ENCODE measurements around the gene MYL9. TPM values are rescaled to one million over a fixed set of nuclear protein-coding genes. Genes with fewer than 3 reads are reported as not detected.

The MYL9 gene
- polyA plus RNA-seq, 2 of the 4 experiments (the other 2 are of a cell fraction), result 2.2 to 29.5 TPM

DNA sequence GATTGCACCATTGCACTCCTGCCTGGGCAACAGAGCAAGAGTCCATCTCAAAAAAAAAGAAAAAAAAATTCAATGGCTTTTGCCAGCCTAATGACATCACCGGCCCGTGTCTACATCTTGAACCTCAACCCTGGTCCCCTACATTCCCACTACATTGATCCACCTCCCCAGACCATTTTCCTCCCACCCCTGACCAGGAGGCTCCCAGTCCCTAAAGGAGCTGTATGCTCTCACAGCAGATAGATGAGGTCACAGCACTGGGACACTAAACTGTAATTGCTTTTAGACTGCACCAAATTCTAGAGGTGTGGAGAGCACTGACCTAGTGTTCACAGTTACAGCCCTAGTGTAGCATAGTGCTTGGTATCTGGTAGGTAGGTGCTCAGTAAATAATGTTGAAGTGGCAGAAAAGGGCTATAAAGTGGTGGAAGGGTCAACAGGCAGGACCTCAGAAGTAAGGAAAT lies 42.7 kb downstream of the MYL9 start:
- Histone ChIP-seq H3K27ac (no peak overlapping the region), H3K4me2 (no peak overlapping the region), H3K9me3 (no peaks in the 10 kb centered on the region), H3K4me1 (no peaks in the 10 kb centered on the region), H3K4me3 (no peak overlapping the region)
- 84% methylated on average over 2 of the region's 2 CpGs for WGBS (ENCODE audit: missing lambda C conversion rate)
- DNase-seq (ENCODE audit: low read depth in 1 of 2, low spot score in 1 of 2), result no peak
- FAIRE-seq, result no peak
- POLR2A ChIA-PET, result no interaction called here
- ATAC-seq, result no peak
- TF ChIP-seq, protein P1, sequence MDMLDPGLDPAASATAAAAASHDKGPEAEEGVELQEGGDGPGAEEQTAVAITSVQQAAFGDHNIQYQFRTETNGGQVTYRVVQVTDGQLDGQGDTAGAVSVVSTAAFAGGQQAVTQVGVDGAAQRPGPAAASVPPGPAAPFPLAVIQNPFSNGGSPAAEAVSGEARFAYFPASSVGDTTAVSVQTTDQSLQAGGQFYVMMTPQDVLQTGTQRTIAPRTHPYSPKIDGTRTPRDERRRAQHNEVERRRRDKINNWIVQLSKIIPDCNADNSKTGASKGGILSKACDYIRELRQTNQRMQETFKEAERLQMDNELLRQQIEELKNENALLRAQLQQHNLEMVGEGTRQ (IDR thresholded peaks at IDR 0.05), result no peak
- no peak for TF ChIP-seq POLR2A (IDR thresholded peaks at IDR 0.05; ENCODE audit: low read length)
- TF ChIP-seq, protein P2, sequence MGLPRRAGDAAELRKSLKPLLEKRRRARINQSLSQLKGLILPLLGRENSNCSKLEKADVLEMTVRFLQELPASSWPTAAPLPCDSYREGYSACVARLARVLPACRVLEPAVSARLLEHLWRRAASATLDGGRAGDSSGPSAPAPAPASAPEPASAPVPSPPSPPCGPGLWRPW (IDR thresholded peaks at IDR 0.05), result no peak
- no peak for TF ChIP-seq RAD21 (conservative IDR thresholded peaks at IDR 0.05 in 1 of 2, IDR thresholded peaks at IDR 0.05 in 1 of 2)
- TF ChIP-seq CBX8 (IDR thresholded peaks at IDR 0.05), result no peak
- no peak for TF ChIP-seq TP53 (CRISPR knock-in tag; IDR thresholded peaks at IDR 0.05)
- no peak for TF ChIP-seq ZNF302 (CRISPR knock-in tag; IDR thresholded peaks at IDR 0.05)
- TF ChIP-seq SREBF2 (IDR thresholded peaks at IDR 0.05), result no peak
- TF ChIP-seq ZC3H11A (IDR thresholded peaks at IDR 0.05), result no peak
- TF ChIP-seq POLR2AphosphoS2 (conservative IDR thresholded peaks at IDR 0.05; ENCODE audit: low read length), result no peak
- CTCF ChIA-PET, result interaction anchor here (0.7 to 9.0 kb wide), 2 partner anchors 11 to 21 kb away, joined by 3 to 54 read pairs; partner anchors contain the start of genes RAB5IF and TGIF2

DNA sequence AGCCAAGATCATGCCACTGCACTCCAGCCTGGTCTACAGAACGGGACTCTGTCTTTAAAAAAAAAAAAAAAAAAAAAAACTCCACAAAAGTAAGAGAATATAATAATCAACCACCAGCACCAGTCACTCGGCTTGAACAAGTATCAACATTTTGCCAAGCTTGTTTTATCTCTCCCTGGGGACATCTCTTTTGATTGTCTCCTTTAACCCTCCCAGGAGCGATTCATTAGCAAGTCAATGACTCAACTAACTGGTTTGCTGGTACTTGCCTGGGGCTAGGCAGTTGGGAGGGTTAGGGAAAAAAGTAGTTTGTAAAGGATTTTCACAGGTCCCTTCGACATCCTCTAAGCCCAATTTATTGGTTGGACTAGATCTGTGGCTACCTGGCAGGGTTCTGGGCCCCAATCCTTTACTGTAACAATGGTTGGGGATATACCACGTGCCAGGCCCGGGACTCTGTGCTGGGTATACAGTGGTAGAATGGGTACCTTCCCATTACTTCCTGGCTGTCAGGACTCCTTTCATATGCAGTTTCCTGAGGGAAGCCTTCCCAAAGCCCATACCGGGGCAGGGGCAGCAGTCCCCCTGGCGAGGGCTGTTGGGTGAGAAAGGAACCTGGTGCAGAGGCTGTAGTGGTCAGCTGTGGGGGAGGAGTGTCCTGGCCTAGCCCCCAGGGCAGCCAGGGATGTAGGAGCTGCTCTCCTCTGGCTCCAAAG lies 44.2 kb downstream of the MYL9 start:
- Histone ChIP-seq H3K4me1 (no peaks in the 10 kb centered on the region), H3K4me3 (no peak overlapping the region), H3K9me3 (no peaks in the 10 kb centered on the region), H3K27ac (no peak overlapping the region), H3K4me2 (no peak overlapping the region)
- ChIA-PET CTCF (interaction anchor here (0.6 to 9.0 kb wide), 5 partner anchors 9 to 168 kb away, joined by 3 to 54 read pairs (median 3); partner anchors contain the start of gene RAB5IF), POLR2A (no interaction called here)
- WGBS (ENCODE audit: missing lambda C conversion rate), result 64% methylated on average over 8 of the region's 8 CpGs
- DNase-seq (ENCODE audit: low read depth in 1 of 2, low spot score in 1 of 2), result no peak
- TF ChIP-seq SREBF2 (IDR thresholded peaks at IDR 0.05) (no peak), HOXB5 (CRISPR knock-in tag; IDR thresholded peaks at IDR 0.05) (no peak), EHMT2 (IDR thresholded peaks at IDR 0.05; ENCODE audit: low read depth) (no peak), EHF (CRISPR knock-in tag; IDR thresholded peaks at IDR 0.05) (no peak), ZNF302 (CRISPR knock-in tag; IDR thresholded peaks at IDR 0.05) (no peak), KDM5A (IDR thresholded peaks at IDR 0.05) (no peak), CHD4 (IDR thresholded peaks at IDR 0.05; ENCODE audit: borderline replicate concordance) (no peak), NR3C1 (IDR thresholded peaks at IDR 0.05) (no peak), CEBPB (IDR thresholded peaks at IDR 0.05) (no peak)
- TF ChIP-seq, protein P3, sequence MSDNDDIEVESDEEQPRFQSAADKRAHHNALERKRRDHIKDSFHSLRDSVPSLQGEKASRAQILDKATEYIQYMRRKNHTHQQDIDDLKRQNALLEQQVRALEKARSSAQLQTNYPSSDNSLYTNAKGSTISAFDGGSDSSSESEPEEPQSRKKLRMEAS (IDR thresholded peaks at IDR 0.05), result no peak
- FAIRE-seq, result no peak
- no peak for ATAC-seq

DNA sequence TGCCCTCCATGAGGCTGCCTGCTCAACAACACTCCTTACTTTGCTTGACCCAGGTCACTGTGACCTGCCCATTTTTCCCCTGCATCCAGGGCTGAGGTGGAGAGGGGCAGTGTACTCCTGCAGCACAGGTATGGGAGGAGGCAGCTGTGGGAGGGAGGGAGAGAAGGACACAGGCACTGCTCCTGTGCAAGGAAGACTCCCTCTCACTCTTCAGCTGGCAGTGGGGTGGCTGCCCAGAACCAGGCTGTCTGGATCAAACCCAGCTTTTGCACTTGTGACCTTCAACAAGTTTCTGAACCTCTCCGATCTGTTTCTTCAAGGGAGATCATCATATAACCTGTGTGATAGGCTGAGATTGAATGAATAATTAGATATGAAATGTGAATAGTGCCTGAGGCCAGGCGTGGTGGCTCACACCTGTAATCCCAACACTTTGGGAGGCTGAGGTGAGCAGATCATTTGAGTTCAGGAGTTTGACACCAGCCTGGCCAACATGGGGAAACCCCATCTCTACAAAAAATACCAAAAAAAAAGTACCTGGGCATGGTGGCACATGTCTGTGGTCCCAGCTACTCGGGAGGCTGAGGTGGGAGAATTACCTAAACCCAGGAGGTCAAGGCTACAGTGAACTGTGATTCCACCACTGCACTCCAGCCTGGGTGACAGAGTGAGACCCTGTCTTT lies 46.2 kb downstream of the MYL9 start:
- TF ChIP-seq SREBF2 (IDR thresholded peaks at IDR 0.05), result no peak
- TF ChIP-seq, protein P4, sequence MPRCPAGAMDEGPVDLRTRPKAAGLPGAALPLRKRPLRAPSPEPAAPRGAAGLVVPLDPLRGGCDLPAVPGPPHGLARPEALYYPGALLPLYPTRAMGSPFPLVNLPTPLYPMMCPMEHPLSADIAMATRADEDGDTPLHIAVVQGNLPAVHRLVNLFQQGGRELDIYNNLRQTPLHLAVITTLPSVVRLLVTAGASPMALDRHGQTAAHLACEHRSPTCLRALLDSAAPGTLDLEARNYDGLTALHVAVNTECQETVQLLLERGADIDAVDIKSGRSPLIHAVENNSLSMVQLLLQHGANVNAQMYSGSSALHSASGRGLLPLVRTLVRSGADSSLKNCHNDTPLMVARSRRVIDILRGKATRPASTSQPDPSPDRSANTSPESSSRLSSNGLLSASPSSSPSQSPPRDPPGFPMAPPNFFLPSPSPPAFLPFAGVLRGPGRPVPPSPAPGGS (IDR thresholded peaks at IDR 0.05), result no peak
- TF ChIP-seq NPAS2 (CRISPR knock-in tag; IDR thresholded peaks at IDR 0.05; ENCODE audit: borderline replicate concordance), result no peak
- no peak for TF ChIP-seq CBX2 (IDR thresholded peaks at IDR 0.05; ENCODE audit: borderline replicate concordance, low read depth)
- TF ChIP-seq HOXB5 (CRISPR knock-in tag; IDR thresholded peaks at IDR 0.05), result no peak
- no peak for TF ChIP-seq PHF8 (IDR thresholded peaks at IDR 0.05; ENCODE audit: borderline replicate concordance, low read depth)
- TF ChIP-seq NFE2L2 (conservative IDR thresholded peaks at IDR 0.05; ENCODE audit: low read length), result no peak
- TF ChIP-seq ZFP36 (IDR thresholded peaks at IDR 0.05; ENCODE audit: borderline replicate concordance, partially characterized antibody), result no peak
- no peak for TF ChIP-seq JUN (IDR thresholded peaks at IDR 0.05)
- no peak for TF ChIP-seq RCOR1 (IDR thresholded peaks at IDR 0.05; ENCODE audit: low read depth, low read length)
- TF ChIP-seq, protein P5, sequence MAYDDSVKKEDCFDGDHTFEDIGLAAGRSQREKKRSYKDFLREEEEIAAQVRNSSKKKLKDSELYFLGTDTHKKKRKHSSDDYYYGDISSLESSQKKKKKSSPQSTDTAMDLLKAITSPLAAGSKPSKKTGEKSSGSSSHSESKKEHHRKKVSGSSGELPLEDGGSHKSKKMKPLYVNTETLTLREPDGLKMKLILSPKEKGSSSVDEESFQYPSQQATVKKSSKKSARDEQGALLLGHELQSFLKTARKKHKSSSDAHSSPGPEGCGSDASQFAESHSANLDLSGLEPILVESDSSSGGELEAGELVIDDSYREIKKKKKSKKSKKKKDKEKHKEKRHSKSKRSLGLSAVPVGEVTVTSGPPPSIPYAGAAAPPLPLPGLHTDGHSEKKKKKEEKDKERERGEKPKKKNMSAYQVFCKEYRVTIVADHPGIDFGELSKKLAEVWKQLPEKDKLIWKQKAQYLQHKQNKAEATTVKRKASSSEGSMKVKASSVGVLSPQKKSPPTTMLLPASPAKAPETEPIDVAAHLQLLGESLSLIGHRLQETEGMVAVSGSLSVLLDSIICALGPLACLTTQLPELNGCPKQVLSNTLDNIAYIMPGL (CRISPR knock-in tag; IDR thresholded peaks at IDR 0.05; ENCODE audit: borderline replicate concordance), result no peak
- no peak for TF ChIP-seq POLR2A (IDR thresholded peaks at IDR 0.05; ENCODE audit: low read length)
- no peak for TF ChIP-seq TFCP2L1 (CRISPR knock-in tag; IDR thresholded peaks at IDR 0.05)
- TF ChIP-seq JUNB (IDR thresholded peaks at IDR 0.05), result no peak
- no peak for DNase-seq (ENCODE audit: low read depth in 1 of 2, low spot score in 1 of 2)
- CTCF ChIA-PET, result interaction anchor here (0.7 to 9.0 kb wide), 5 partner anchors 10 to 148 kb away, joined by 3 to 54 read pairs (median 3); partner anchors contain the start of gene RAB5IF
- ATAC-seq, result no peak
- POLR2A ChIA-PET, result no interaction called here
- Histone ChIP-seq H3K4me1 (no peaks in the 10 kb centered on the region), H3K27ac (no peak overlapping the region), H3K4me2 (no peak overlapping the region), H3K4me3 (no peak overlapping the region), H3K9me3 (no peaks in the 10 kb centered on the region)
- no peak for FAIRE-seq
- WGBS (ENCODE audit: missing lambda C conversion rate), result 81% methylated on average over 3 of the region's 3 CpGs

All from A549 (cell line).